ENCODE measurements around the gene SPOCK3.

DNA sequence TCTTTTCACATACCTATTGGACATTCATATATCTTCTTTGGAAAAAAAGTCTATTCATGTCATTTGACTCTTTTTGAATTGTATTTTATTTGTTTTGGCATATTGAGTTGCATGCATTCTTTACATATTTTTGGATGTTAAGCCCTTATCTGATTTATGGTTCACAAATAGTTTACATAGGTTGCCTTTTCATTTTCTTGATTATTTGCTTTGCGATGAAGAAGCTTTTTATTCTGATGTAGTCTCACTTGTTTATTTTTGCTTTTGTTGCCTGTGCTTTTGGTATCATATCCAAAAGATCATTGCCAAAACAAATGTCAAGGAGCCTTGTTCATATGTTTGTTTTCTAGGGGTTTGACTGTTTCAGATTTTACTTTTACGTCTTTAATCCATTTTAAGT is 43.9 kb downstream of the SPOCK3 start:
- TF ChIP-seq CTCF (IDR thresholded peaks at IDR 0.05) (no peak), POLR2AphosphoS5 (IDR thresholded peaks at IDR 0.05) (no peak)

Measured in prostate gland (tissue), 2 donors.